Spleen (tissue), 7 donors: ENCODE measurements around the gene PARD3B.

Source experiments
- POLR2A ChIP-seq, 3 donors: fragments of 450-650 bp; IDR thresholded peaks; one replicate each; pipeline ENCODE4 v1.5.1; 2017; ENCODE audit warnings: antibody characterized with exemption in 3 of 3, mild to moderate bottlenecking in 1 of 3
- TF ChIP-seq, protein P1 (sequence below), 11 experiments: fragments of 200-600 bp in 7 of 11; fragments of 450-650 bp in 4 of 11; sonication (generic) in 4 of 11; IDR thresholded peaks in 8 of 11; conservative IDR thresholded peaks in 3 of 11; 1 replicate in 7 of 11; 2 replicates in 4 of 11; pipeline versions ENCODE4 v1.4.0 to v1.8.0; 2016 to 2021; ENCODE audit warnings: antibody characterized with exemption in 11 of 11, inconsistent platforms in 4 of 11, mild to moderate bottlenecking in 1 of 11
- donor health status: DM: no; HTN: no; CAD: no; lungs with moderate emphysema.
- donor health status: DM: no; HTN: no; CAD: no.
- donor health status: DM: no; HTN: no; CAD: no.

DNA sequence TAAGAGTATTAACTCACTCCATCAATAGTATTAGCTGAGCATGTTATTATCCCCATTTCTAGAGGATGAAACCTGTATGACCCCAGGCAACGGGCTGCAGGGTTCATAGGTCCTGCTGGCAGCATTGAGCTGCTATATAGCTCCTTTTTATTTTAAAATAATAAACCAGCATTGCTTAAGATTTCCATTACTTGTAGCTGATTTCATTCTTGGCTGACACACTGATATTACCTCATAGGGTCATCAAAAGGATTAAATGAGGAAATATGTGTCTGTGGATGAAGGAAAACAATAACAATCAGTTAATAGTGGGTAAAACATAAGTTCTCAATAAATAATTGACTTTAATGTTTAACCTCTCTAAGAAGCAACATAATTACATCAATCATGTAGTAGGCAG, 1088.7 kb downstream of the PARD3B start:
- TF ChIP-seq, protein P1, sequence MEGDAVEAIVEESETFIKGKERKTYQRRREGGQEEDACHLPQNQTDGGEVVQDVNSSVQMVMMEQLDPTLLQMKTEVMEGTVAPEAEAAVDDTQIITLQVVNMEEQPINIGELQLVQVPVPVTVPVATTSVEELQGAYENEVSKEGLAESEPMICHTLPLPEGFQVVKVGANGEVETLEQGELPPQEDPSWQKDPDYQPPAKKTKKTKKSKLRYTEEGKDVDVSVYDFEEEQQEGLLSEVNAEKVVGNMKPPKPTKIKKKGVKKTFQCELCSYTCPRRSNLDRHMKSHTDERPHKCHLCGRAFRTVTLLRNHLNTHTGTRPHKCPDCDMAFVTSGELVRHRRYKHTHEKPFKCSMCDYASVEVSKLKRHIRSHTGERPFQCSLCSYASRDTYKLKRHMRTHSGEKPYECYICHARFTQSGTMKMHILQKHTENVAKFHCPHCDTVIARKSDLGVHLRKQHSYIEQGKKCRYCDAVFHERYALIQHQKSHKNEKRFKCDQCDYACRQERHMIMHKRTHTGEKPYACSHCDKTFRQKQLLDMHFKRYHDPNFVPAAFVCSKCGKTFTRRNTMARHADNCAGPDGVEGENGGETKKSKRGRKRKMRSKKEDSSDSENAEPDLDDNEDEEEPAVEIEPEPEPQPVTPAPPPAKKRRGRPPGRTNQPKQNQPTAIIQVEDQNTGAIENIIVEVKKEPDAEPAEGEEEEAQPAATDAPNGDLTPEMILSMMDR (IDR thresholded peaks at IDR 0.05 in 8 of 11, conservative IDR thresholded peaks at IDR 0.05 in 3 of 11): no peak
- no peak for TF ChIP-seq POLR2A (IDR thresholded peaks at IDR 0.05)
